Vagina (tissue), 2 donors: Measurements from ENCODE around the gene CYP27B1. TPM values are rescaled to one million over a fixed set of nuclear protein-coding genes. Genes with fewer than 3 reads are reported as not detected.
A peak's percentile ranks its signal among the peaks of the same experiment; 100 is the strongest.

Source experiments
- DNase-seq, 2 donors: peaks; one replicate each; pipeline ENCODE4 v3.0.0-alpha.2; 2017; ENCODE audit errors: extremely low spot score in 2 of 2
- H3K27ac ChIP-seq: fragments of 200-600 bp; sonication (generic); one replicate; pipeline ENCODE4 v1.5.1; 2019
- H3K27me3 ChIP-seq: fragments of 200-600 bp; sonication (generic); one replicate; pipeline ENCODE4 v1.5.1; 2019
- H3K36me3 ChIP-seq, 2 donors: fragments of 200-600 bp; sonication (generic); one replicate each; pipeline ENCODE4 v1.5.1; 2017 to 2019
- H3K4me1 ChIP-seq: fragments of 200-600 bp; sonication (generic); one replicate; pipeline ENCODE4 v1.5.1; 2019
- H3K4me3 ChIP-seq, 2 donors: fragments of 200-600 bp; sonication (generic); 1 replicate in 1 of 2; 2 replicates in 1 of 2; pipeline ENCODE4 v1.5.1; 2016 to 2019
- H3K9me3 ChIP-seq: fragments of 200-600 bp; sonication (generic); one replicate; pipeline ENCODE4 v1.5.1; 2019
- POLR2A ChIP-seq, 2 donors: fragments of 450-650 bp; IDR thresholded peaks; one replicate each; pipeline ENCODE4 v1.6.1; 2017; ENCODE audit warnings: antibody characterized with exemption in 2 of 2, mild to moderate bottlenecking in 2 of 2, moderate library complexity in 2 of 2
- POLR2AphosphoS5 ChIP-seq, 2 donors: sonication (generic); formaldehyde crosslinking; IDR thresholded peaks; one replicate each; pipeline ENCODE4 v1.9.0; 2017; ENCODE audit warnings: antibody characterized with exemption in 2 of 2, mild to moderate bottlenecking in 2 of 2, low read depth in 1 of 2; ENCODE audit not compliant: insufficient read depth in 1 of 2
- intact Hi-C: fragments of 100-400 bp; cut with DNase I; formaldehyde crosslinking; loops from one replicate; pipeline ENCODE4 v1.15.1; 2023
- total RNA-seq: library from RNA; depleted of rRNA; stranded (reverse); fragments of >200 nt; gene quantifications from one replicate; pipeline ENCODE4 v1.2.3, GENCODE V29; 2016
- TF ChIP-seq, protein P1 (sequence below), 3 experiments: fragments of 450-650 bp in 2 of 3; fragments of 200-600 bp in 1 of 3; sonication (generic) in 1 of 3; IDR thresholded peaks; one replicate each; pipeline ENCODE4 v1.5.1; 2017 to 2019; ENCODE audit warnings: antibody characterized with exemption in 3 of 3, mild to moderate bottlenecking in 2 of 3, moderate library complexity in 2 of 3

The CYP27B1 gene
- total RNA-seq, 1 donor from 2014 or later = 1.7 TPM

DNA sequence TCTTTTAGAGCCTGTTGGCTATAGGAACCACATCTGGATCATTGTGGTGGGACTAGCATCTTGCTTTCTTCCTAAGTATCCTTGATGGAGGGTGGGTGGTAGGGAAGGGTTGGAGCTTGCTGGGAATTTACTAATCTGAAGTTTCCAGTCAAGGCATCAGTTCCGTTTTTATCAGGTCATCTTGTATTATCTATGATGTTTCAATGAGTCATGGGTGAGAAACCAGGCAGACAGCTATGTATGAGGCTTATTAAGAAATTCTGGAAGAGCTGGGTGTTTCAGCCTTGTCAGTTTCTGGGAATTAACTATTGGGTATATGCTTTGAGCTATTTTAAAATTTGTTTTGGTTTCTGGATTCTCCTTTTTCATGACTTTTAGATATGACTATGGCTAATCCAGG is 27.0 kb upstream of the CYP27B1 start:
- Histone ChIP-seq H3K27ac (no peak overlapping the region), H3K9me3 (no peaks in the 10 kb centered on the region), H3K27me3 (no peaks in the 10 kb centered on the region), H3K4me1 (no peaks in the 10 kb centered on the region), H3K36me3 (peaks cover 0 to 57% of the 10 kb centered on the region in 2 donors), H3K4me3 (no peak overlapping the region)
- intact Hi-C loops = no loop called here
- no peak for TF ChIP-seq POLR2A (IDR thresholded peaks at IDR 0.05)
- TF ChIP-seq, protein P1, sequence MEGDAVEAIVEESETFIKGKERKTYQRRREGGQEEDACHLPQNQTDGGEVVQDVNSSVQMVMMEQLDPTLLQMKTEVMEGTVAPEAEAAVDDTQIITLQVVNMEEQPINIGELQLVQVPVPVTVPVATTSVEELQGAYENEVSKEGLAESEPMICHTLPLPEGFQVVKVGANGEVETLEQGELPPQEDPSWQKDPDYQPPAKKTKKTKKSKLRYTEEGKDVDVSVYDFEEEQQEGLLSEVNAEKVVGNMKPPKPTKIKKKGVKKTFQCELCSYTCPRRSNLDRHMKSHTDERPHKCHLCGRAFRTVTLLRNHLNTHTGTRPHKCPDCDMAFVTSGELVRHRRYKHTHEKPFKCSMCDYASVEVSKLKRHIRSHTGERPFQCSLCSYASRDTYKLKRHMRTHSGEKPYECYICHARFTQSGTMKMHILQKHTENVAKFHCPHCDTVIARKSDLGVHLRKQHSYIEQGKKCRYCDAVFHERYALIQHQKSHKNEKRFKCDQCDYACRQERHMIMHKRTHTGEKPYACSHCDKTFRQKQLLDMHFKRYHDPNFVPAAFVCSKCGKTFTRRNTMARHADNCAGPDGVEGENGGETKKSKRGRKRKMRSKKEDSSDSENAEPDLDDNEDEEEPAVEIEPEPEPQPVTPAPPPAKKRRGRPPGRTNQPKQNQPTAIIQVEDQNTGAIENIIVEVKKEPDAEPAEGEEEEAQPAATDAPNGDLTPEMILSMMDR (IDR thresholded peaks at IDR 0.05) = no peak
- TF ChIP-seq POLR2AphosphoS5 (IDR thresholded peaks at IDR 0.05; ENCODE audit: insufficient read depth in 1 of 2, low read depth in 1 of 2) = peak in 1 of 2 donors; percentile 69
- no peak for DNase-seq

DNA sequence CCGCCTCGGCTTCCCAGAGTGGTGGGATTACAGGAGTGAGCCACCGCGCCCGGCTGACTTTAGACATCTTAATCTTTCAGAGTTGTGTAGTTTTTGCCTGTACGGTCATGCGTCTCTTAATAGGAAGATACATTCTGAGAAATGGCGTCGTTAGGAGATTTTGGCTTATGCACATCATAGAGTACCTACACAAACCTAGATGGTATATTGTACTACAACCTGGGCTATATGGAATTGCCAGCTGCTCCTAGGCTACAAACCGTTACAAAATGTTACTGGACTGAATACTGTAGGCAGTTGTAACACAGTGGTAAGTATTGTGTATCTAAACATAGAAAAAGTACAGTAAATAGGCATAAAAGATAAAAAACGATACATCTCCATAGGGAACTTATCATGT is 17.0 kb upstream of the CYP27B1 start:
- Histone ChIP-seq H3K36me3 (peaks cover 0 to 33% of the 10 kb centered on the region in 2 donors), H3K4me1 (peaks cover 21% of the 10 kb centered on the region), H3K27me3 (no peaks in the 10 kb centered on the region), H3K4me3 (no peak overlapping the region), H3K27ac (no peak overlapping the region), H3K9me3 (no peaks in the 10 kb centered on the region)
- TF ChIP-seq, protein P1 (IDR thresholded peaks at IDR 0.05) = no peak
- no peak for TF ChIP-seq POLR2A (IDR thresholded peaks at IDR 0.05)
- no peak for TF ChIP-seq POLR2AphosphoS5 (IDR thresholded peaks at IDR 0.05; ENCODE audit: insufficient read depth in 1 of 2, low read depth in 1 of 2)
- no peak for DNase-seq
- intact Hi-C loops = loop anchor here (2.0 kb wide), 1 partner anchor 59 kb away; no protein-coding TSS in a partner anchor

DNA sequence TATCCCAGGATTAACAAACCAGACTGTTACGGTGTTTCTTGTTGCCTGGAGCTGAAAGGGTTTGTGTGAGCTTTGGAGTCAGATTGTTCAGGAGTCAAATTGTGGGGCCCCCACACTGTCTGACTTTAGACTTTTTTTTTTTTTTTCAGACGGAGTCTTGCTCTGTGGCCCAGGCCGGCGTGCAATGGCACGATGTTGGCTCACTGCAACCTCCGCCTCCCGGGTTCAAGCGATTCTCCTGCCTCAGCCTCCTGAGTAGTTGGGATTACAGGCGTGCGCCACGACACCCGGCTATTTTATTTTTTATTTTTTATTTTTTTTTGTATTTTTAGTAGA is 16.6 kb upstream of the CYP27B1 start:
- intact Hi-C loops = loop anchor here (2.0 kb wide), 1 partner anchor 59 kb away; no protein-coding TSS in a partner anchor
- Histone ChIP-seq H3K36me3 (peaks cover 0 to 29% of the 10 kb centered on the region in 2 donors), H3K4me1 (peaks cover 21% of the 10 kb centered on the region), H3K27ac (no peak overlapping the region), H3K4me3 (peak overlapping the region; percentile 83 to 87), H3K27me3 (no peaks in the 10 kb centered on the region), H3K9me3 (no peaks in the 10 kb centered on the region)
- no peak for DNase-seq
- TF ChIP-seq, protein P1 (IDR thresholded peaks at IDR 0.05) = no peak
- no peak for TF ChIP-seq POLR2AphosphoS5 (IDR thresholded peaks at IDR 0.05; ENCODE audit: insufficient read depth in 1 of 2, low read depth in 1 of 2)
- TF ChIP-seq POLR2A (IDR thresholded peaks at IDR 0.05) = no peak

DNA sequence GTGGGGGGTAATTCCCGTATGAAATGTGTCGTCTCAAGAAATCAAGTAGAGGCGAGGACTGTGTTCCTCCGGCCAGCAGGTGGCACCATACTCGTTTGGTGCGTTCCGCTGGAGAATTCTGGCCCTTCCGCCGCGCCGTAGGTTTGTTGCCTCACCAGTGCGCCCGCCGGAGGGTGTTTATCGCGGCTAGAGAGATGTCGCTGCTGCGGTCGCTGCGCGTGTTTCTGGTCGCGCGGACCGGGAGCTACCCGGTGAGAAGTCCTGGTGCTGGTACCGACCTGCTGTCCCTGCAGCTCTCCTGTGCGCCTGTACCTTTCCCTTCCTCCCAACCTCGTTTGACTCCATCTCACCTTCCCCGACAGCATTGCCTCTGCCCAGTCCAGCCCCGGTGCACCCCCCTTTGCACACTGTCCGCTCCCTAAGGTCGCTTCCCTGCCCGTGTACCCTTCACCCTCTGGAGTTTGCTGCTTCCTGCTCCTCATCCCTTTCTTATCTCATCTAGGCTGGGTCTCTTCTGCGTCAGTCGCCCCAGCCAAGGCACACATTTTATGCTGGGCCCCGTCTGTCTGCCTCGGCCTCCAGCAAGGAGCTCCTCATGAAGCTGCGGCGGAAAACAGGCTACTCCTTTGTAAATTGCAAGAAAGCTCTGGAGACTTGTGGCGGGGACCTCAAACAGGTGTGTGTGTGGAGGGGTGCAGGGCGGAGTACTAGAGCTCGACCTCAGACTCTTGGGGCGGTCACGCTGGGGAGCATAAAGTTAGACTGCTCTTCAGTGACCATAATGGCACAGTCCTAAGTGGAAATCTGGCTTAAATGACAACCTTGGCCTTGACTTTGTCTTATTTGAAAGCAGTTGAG is 16.0 kb upstream of the CYP27B1 start, which contains the start of gene TSFM:
Gene TSFM, plus strand, starts transcription at position 180 of the 858 bp plus-strand sequence. Its CDS starts 15 bp downstream, at position 195.
- TF ChIP-seq POLR2A (IDR thresholded peaks at IDR 0.05) (peak in 1 of 2 donors; percentile 39), POLR2AphosphoS5 (IDR thresholded peaks at IDR 0.05; ENCODE audit: insufficient read depth in 1 of 2, low read depth in 1 of 2) (peak; percentile 89 to 98)
- TF ChIP-seq, protein P1 (IDR thresholded peaks at IDR 0.05) = peak; percentile 93 to 97 (median 96)
- Histone ChIP-seq H3K27me3 (no peaks in the 10 kb centered on the region), H3K4me1 (peaks cover 21% of the 10 kb centered on the region), H3K27ac (peak within 1 kb of the TSS; percentile 67), H3K36me3 (peaks cover 0 to 23% of the 10 kb centered on the region in 2 donors), H3K9me3 (no peaks in the 10 kb centered on the region), H3K4me3 (peak within 1 kb of the TSS; percentile 83 to 87)
- no peak for DNase-seq
- intact Hi-C loops = loop anchor here (2.0 kb wide), 1 partner anchor 58 kb away; no protein-coding TSS in a partner anchor

DNA sequence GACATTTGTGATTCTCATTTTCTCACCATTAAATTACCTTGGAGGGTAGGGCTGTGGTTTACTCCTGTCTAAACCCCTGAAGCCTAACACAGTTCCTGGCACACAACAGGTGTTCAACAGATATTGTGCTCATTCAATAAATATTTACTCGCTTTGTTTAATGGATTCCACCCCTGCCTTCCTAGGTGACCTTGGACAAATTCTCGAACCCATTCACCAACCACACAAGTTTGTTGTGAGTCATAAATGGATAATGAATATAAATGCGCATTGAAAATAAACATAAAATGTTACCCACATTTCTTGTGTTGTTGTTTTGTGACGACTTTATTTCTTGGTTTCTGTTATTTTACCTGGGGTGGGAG is 15.3 kb upstream of the CYP27B1 start:
- H3K27ac ChIP-seq = peak overlapping the region; percentile 67
- H3K27me3 ChIP-seq = no peaks in the 10 kb centered on the region
- H3K36me3 ChIP-seq = peaks cover 0 to 17% of the 10 kb centered on the region in 2 donors

More for the DNA sequence above, 15.3 kb upstream of the CYP27B1 start:
- H3K9me3 ChIP-seq = no peaks in the 10 kb centered on the region
- peaks cover 21% of the 10 kb centered on the region for H3K4me1 ChIP-seq
- TF ChIP-seq, protein P1 (IDR thresholded peaks at IDR 0.05) = no peak
- TF ChIP-seq POLR2AphosphoS5 (IDR thresholded peaks at IDR 0.05; ENCODE audit: insufficient read depth in 1 of 2, low read depth in 1 of 2) (no peak), POLR2A (IDR thresholded peaks at IDR 0.05) (no peak)
- DNase-seq = no peak
- intact Hi-C loops = loop anchor here (2.0 kb wide), 1 partner anchor 57 kb away; no protein-coding TSS in a partner anchor
- peak overlapping the region; percentile 83 to 87 for H3K4me3 ChIP-seq
